NOMO-1 (cell line): Measurements from ENCODE around the gene VDAC1.
"Not testable (repeated sequence)": the region's sequence is repeated elsewhere in the genome, so short reads cannot be mapped to it uniquely, and the experiment has no call there.

ENCODE experiments used
- DNase-seq, 2 experiments: peaks; one replicate each; lab custom pipeline; 2025; ENCODE audit not compliant: unreplicated experiment in 2 of 2; lab: John Stamatoyannopoulos, UW

Gene VDAC1

GRCh38 chr5:133969654-133970324 is 35.0 kb downstream of the VDAC1 start:
- no peak for DNase-seq

DNA sequence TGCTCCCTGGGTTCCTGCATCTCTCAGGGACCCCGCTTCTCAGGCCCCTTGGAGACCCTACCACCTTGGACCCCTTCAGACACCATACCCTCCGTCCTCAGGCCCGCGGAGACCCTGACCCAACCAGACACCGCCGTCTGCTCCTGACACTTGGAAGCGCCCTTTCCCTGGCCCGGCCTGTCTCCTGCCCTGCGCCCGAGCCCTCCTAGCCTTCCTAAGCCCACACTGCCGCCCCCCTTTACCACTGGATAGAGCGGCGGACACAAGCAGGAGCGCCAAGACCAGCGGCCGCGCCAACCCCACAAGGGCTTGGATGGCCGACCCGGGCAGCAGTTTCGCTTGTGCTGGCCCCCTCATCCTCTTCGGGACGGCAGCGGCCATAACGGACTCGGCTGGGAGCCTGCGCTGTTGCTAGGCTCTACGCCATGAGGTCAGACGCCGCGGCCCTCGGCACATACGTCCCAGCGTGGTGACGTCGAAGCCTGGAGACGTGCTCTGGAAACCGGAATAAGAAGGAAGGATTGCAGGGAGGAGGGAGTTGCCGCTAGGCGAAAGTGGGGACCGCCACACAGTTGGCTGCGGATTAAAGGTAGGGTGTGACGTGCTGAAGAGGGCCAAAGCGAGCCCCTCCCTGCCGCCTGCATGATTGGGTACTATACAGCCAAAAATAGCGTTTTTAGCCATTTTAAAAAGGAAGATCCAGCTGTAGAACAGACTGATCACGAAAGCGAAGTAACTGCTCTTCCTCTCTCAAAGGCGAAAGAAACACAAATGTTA is 36.4 kb downstream of the VDAC1 start, which contains the start of gene C5orf15:
Gene C5orf15 (minus strand): TSS at position 422 of the 777 bp plus-strand sequence. CDS start 41 bp downstream, at position 381.
- peak; percentile 96 to 98 for DNase-seq

GRCh38 chr5:133967698-133968203 is 37.0 kb downstream of the VDAC1 start:
- no peak for DNase-seq

DNA sequence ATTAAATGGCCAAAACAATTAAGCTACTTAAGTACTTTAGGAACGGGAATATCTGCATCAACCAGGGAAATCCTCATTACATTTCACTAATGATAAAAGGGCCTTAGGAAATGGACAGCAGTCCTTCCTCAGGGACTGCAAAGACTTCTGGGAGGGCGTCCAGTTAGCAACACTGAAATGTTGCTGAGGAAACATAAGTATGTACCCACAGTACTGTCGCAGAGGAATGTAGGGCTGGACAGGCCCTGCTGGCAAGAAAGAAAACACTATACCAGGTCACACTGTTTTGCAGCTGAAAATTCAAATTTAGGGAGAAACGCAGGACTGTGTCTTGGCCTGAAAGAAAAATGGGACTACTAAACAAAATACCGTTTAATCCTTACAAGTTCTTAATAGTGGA is 37.7 kb downstream of the VDAC1 start:
- DNase-seq, result no peak

GRCh38 chr5:133966090-133966489 is 38.7 kb downstream of the VDAC1 start:
- no peak for DNase-seq

- no peak for DNase-seq
Observed at GRCh38 chr5:133963493-133964128, 41.2 kb downstream of the VDAC1 start.

- no peak for DNase-seq
Observed at GRCh38 chr5:133962801-133963476, 41.8 kb downstream of the VDAC1 start.

- DNase-seq, result no peak
Observed at GRCh38 chr5:133962131-133962530, 42.6 kb downstream of the VDAC1 start.

GRCh38 chr5:133959643-133960042 is 45.1 kb downstream of the VDAC1 start:
- DNase-seq, result no peak

DNA sequence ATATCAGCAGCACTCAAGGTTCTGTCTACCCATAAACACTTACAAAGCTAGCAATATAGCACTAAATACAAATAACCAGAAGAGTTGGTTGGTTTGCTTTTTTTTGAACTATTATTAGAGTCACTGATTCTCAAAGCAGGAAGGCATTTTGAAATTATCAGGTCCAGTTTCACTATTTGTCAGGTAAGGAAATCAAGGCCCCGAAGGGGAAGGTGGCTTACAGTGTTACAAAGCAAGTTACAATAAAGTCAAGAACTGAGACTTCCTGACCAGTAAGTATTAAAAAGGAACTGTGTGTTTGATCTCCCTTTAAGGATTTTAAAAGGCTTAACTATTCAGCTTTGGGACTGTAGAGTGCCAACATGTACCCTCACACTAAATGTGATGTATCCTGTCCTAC is 47.2 kb downstream of the VDAC1 start:
- DNase-seq, result no peak

- DNase-seq, result no peak
Observed at GRCh38 chr5:133957080-133957479, 47.7 kb downstream of the VDAC1 start.

- DNase-seq, result not testable (repeated sequence)
Observed at GRCh38 chr5:133956196-133956595, 48.6 kb downstream of the VDAC1 start.

DNA sequence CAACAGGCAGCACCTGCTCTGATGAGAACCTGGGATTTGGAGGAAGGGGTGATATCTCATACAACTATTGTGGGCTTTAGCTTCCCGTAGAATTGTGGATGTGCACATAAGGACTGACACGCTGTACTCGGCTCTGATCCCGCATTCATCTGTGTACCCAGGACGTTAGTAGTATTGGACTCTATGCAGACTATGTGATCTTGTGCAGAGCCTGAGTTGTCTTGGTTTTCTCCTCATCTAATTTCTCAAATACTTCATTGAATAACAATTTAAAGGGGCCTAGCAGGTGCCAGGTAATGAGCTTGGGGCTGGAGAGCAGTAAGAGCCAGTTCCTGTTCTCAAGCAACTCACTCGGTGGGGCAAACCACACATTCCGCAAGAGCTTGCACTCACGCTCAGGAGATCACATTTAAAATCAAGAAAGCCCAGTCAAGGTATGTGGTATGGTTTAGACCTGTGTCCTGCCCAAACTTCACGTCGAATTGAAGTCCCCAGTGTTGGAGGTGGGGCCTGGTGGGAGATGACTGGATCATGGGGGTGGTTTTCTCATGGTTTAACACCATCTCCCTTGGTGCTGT is 51.1 kb downstream of the VDAC1 start:
- DNase-seq, result no peak

DNA sequence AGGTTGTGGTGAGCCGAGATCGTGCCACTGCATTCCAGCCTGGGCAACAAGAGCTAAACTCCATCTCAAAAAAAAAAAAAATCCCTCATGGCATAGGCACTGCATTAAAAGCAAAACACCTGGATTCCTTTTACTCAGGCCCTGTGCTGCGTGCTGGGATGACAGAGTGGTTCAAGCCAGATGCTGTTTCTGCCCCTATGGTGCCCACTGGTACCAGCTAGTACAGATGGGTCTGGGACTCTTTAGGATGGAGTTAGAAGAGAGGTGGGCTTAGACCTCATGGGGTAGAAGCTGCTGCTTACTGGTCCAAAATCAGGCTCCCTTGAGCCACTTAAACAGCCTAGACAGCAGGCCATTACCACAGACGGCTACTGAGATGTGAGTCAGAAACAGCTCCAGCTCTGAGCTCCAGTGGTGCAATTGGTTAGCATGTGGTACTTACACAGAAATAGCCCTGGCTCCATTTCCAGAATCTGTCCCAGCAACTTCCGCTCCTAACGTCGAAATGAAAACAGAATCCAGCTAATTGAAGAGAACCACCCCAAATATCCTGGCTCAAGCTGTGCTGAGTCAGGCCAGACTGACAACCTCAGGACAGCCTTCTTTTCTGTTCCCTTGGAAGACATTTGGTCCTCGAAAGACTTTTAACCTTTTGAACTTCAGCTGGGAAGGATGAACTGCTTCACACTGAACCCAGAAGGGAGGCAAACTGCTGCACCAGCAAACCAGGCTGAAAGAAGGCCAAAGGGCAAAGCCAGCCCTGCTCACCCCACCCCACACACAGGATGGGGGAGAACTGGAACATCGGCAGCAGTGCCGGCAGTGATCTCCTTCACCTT is 51.8 kb downstream of the VDAC1 start:
- DNase-seq, result peak; percentile 56 to 66

GRCh38 chr5:133950821-133951612 is 53.8 kb downstream of the VDAC1 start:
- no peak for DNase-seq

DNA sequence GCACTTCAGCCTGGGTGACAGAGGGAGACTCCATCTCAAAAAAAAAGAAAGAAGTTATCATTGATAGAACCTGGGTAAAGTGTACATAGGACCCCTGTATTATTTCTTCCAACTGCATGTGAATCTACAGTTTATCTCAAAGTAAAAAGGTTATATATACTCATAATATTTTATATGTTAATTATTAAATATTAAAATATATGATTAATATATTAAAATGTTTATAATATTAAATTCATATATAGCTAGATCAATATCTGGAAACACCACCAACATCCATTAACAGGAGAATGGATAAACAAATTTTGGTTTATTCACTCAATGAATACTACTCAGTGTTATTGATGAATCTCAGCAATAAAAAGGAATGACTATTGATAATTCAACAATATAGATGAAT is 56.1 kb downstream of the VDAC1 start:
- no peak for DNase-seq

GRCh38 chr5:133947431-133947841 is 57.3 kb downstream of the VDAC1 start:
- no peak for DNase-seq

DNA sequence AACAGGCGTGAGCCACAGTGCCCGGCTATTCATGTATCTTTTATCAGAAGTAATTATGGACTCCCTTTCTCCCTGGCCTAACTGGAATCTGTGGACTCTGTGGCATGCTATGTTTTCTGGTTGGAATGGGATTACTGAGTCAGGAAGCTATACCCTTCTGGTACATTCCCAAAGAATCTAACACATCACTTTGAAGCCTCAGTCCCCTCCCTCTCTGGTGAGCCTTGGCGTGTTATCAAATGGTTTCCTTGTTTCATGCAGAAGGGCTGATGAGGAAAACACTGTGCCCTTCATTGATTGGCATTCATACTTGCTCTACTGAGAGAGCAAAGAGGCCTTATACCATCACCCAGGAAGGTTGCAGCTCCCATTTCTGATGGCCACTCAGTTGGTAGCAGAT is 59.2 kb downstream of the VDAC1 start:
- DNase-seq, result no peak
